MM.1S (cell line): ENCODE measurements around the gene RABEPK.

Experiments used
- DNase-seq: peaks from one replicate; pipeline ENCODE4 v3.0.0-alpha.2; 2015
- H2AFZ ChIP-seq: fragments of 300-600 bp; sonication (generic); 2 replicates; pipeline ENCODE4 v1.6.0; 2016; ENCODE audit warnings: antibody characterized with exemption, low read length
- H3F3A ChIP-seq: fragments of 300-600 bp; sonication (generic); 2 replicates; pipeline ENCODE4 v1.6.1; 2016; ENCODE audit warnings: mild to moderate bottlenecking, antibody characterized with exemption, low read length, moderate library complexity, mixed read lengths; ENCODE audit not compliant: insufficient read depth
- H3K27ac ChIP-seq: fragments of 300-600 bp; sonication (generic); 2 replicates; pipeline ENCODE4 v1.5.1; 2016; ENCODE audit warnings: mild to moderate bottlenecking, low read length
- H3K27me3 ChIP-seq: fragments of 300-600 bp; sonication (generic); replicated peaks from 2 replicates; pipeline ENCODE4 v1.6.0; 2016; ENCODE audit warnings: low read length; ENCODE audit not compliant: insufficient read depth
- H3K36me3 ChIP-seq: fragments of 300-600 bp; sonication (generic); replicated peaks from 2 replicates; pipeline ENCODE4 v1.6.1; 2016; ENCODE audit warnings: mild to moderate bottlenecking, low read length, mixed read lengths; ENCODE audit not compliant: insufficient read depth
- H3K4me1 ChIP-seq: fragments of 300-600 bp; sonication (generic); 2 replicates; pipeline ENCODE4 v1.6.1; 2016; ENCODE audit warnings: low read length, mixed read lengths
- H3K4me2 ChIP-seq: fragments of 300-600 bp; sonication (generic); 2 replicates; pipeline ENCODE4 v1.6.0; 2016; ENCODE audit warnings: low read depth, low read length
- H3K4me3 ChIP-seq: fragments of 300-600 bp; sonication (generic); 2 replicates; pipeline ENCODE4 v1.5.1; 2016; ENCODE audit warnings: low read length, mixed read lengths
- H3K79me2 ChIP-seq: fragments of 300-600 bp; sonication (generic); 2 replicates; pipeline ENCODE4 v1.6.1; 2016; ENCODE audit warnings: mixed run types, low read length, mixed read lengths
- H3K9ac ChIP-seq: fragments of 300-600 bp; sonication (generic); 2 replicates; pipeline ENCODE4 v1.6.1; 2016; ENCODE audit warnings: low read length, mixed read lengths
- H3K9me2 ChIP-seq: fragments of 300-600 bp; sonication (generic); replicated peaks from 2 replicates; pipeline ENCODE4 v1.6.1; 2016; ENCODE audit warnings: mild to moderate bottlenecking, low read length, mixed read lengths; ENCODE audit not compliant: insufficient read depth
- H3K9me3 ChIP-seq: fragments of 300-600 bp; sonication (generic); replicated peaks from 2 replicates; pipeline ENCODE4 v1.6.1; 2016; ENCODE audit warnings: mild to moderate bottlenecking, low read length, mixed read lengths; ENCODE audit not compliant: insufficient read depth
- H4K20me1 ChIP-seq: fragments of 300-600 bp; sonication (generic); 2 replicates; pipeline ENCODE4 v1.6.1; 2016; ENCODE audit warnings: mild to moderate bottlenecking, low read length, moderate library complexity, mixed read lengths; ENCODE audit not compliant: insufficient read depth
- EZH2 ChIP-seq: fragments of 300-600 bp; sonication (generic); optimal IDR thresholded peaks from 2 replicates; pipeline ENCODE3; 2017; ENCODE audit warnings: low read depth, mild to moderate bottlenecking, antibody characterized with exemption, low read length, mixed read lengths
- EZH2phosphoT487 ChIP-seq: fragments of 300-600 bp; sonication (generic); IDR thresholded peaks from 2 replicates; pipeline ENCODE4 v1.6.1; 2018; ENCODE audit warnings: antibody characterized with exemption, low read length
- TF ChIP-seq, protein P1 (sequence below): fragments of 300-600 bp; sonication (generic); IDR thresholded peaks from 2 replicates; pipeline ENCODE4 v1.5.1; 2016; ENCODE audit warnings: antibody characterized with exemption, low read length, mixed read lengths

RABEPK gene

DNA sequence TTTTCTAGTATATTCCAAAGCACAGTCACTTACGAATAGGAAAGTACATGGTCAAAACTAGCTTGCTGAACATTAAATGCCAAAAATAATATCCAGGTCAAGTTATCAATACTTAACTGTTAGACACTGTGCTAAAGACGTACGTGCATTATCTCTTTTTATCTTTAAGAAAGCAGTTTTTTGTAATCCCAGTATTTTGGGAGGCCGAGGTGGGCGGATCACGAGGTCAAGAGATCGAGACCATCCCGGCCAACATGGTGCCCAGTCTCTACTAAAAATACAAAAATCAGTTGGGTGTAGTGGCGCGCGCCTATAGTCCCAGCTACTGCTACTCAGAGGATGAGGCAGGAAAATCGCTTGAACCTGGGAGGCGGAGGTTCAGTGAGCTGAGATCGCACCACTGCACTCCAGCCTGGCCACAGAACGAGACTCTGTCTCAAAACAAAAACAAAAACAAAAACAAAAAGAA is 43.5 kb downstream of the RABEPK start:
- Histone ChIP-seq H3K4me3 (no peak overlapping the region), H3K27ac (no peak overlapping the region), H3K4me2 (no peak overlapping the region)

DNA sequence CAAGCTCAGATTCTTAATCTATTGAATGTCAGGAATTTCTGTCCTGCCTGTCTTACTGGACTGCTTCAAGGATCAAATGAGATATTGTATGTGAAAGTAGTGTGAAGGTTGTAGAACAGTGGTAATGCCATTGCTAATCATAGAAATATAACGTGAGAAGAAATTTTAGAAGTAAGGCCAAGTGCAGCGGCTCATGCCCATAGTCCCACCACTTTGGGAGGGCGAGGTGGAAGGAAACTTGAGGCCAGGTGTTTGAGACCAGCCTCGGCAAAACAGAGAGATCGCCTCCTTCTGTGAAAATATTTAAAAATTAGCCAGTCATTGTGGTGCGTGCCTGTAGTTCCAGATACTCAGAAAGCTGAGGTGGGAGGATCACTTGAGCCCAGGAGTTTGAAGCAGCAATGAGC is 45.9 kb downstream of the RABEPK start:
- Histone ChIP-seq H3K27me3 (no peaks in the 10 kb centered on the region), H3K36me3 (no peaks in the 10 kb centered on the region), H3K4me2 (no peak overlapping the region), H3K9ac (no peak overlapping the region), H3K4me3 (no peak overlapping the region), H3K9me2 (no peaks in the 10 kb centered on the region), H2AFZ (no peak overlapping the region), H3K79me2 (peaks cover 8% of the 10 kb centered on the region), H3F3A (no peaks in the 10 kb centered on the region), H3K9me3 (no peaks in the 10 kb centered on the region), H3K4me1 (no peaks in the 10 kb centered on the region; the same call in 1 of the 2 replicates), H3K27ac (no peak overlapping the region), H4K20me1 (no peaks in the 10 kb centered on the region)
- no peak for DNase-seq
- TF ChIP-seq EZH2phosphoT487 = no peak
- TF ChIP-seq EZH2 = no peak
- TF ChIP-seq, protein P1, sequence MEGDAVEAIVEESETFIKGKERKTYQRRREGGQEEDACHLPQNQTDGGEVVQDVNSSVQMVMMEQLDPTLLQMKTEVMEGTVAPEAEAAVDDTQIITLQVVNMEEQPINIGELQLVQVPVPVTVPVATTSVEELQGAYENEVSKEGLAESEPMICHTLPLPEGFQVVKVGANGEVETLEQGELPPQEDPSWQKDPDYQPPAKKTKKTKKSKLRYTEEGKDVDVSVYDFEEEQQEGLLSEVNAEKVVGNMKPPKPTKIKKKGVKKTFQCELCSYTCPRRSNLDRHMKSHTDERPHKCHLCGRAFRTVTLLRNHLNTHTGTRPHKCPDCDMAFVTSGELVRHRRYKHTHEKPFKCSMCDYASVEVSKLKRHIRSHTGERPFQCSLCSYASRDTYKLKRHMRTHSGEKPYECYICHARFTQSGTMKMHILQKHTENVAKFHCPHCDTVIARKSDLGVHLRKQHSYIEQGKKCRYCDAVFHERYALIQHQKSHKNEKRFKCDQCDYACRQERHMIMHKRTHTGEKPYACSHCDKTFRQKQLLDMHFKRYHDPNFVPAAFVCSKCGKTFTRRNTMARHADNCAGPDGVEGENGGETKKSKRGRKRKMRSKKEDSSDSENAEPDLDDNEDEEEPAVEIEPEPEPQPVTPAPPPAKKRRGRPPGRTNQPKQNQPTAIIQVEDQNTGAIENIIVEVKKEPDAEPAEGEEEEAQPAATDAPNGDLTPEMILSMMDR = no peak

More for the DNA sequence above, 43.5 kb downstream of the RABEPK start:
- Histone ChIP-seq H3K9me3 (no peaks in the 10 kb centered on the region), H3K4me1 (peaks cover 6% of the 10 kb centered on the region; the same call in 1 of the 2 replicates), H3K9me2 (no peaks in the 10 kb centered on the region), H4K20me1 (0 out of 2 replicates have a peak, but pooled peaks cover 6% of the 10 kb centered on the region), H3F3A (0 out of 2 replicates have a peak, but pooled peaks cover 3% of the 10 kb centered on the region), H3K79me2 (peaks cover 32% of the 10 kb centered on the region), H2AFZ (no peak overlapping the region), H3K9ac (no peak overlapping the region), H3K27me3 (no peaks in the 10 kb centered on the region), H3K36me3 (peaks cover 4% of the 10 kb centered on the region; the same call in 1 of the 2 replicates)
- TF ChIP-seq, protein P1 = no peak
- TF ChIP-seq EZH2 (no peak), EZH2phosphoT487 (no peak)
- no peak for DNase-seq

DNA sequence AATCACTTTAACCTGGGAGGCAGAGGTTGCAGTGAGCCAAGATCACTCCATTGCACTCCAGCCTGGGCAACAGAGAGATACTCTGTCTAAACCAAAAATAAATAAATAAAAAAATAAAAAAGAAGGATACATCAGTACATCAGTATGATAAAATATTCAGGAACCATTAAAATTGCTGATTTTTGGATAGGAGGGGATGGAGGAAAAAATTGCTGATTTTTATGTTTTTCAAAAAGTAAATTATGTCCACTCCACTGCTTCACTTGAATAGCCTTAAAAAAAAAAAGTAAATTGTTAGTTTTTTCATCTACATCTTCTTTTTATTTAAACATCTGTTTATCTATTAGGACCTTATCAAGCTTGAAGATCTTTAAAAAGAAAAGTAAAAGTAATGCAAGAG is 53.9 kb downstream of the RABEPK start:
- Histone ChIP-seq H3K79me2 (no peaks in the 10 kb centered on the region), H2AFZ (no peak overlapping the region), H4K20me1 (no peaks in the 10 kb centered on the region), H3K9me3 (no peaks in the 10 kb centered on the region), H3K4me3 (no peak overlapping the region), H3K27ac (no peak overlapping the region), H3K27me3 (no peaks in the 10 kb centered on the region), H3K4me2 (no peak overlapping the region), H3K36me3 (no peaks in the 10 kb centered on the region), H3K4me1 (no peaks in the 10 kb centered on the region), H3K9ac (no peak overlapping the region), H3K9me2 (no peaks in the 10 kb centered on the region), H3F3A (no peaks in the 10 kb centered on the region)
- DNase-seq = no peak
- TF ChIP-seq EZH2 (no peak), EZH2phosphoT487 (no peak)
- TF ChIP-seq, protein P1 = no peak
